HepG2 (cell line): ENCODE measurements around the gene CYYR1. TPM values are rescaled to one million over a fixed set of nuclear protein-coding genes. Genes with fewer than 3 reads are reported as not detected.

Experiments used
- ATAC-seq: fragments of 200-7000 bp; cut with Tn5 transposase; 3 replicates; pipeline ENCODE4 v1.9.1; 2020; ENCODE audit warnings: mild to moderate bottlenecking, moderate library complexity
- BruUV-seq: library from RNA; stranded (reverse); fragments of 400-500 nt; replicated peaks from 2 replicates; lab custom pipeline; 2021; lab: Mats Ljungman, UMichigan
- CTCF ChIA-PET: fragments of 300-600 bp; formaldehyde crosslinking; extraction: SDS; loops from one replicate; lab custom pipeline; 2021; ENCODE audit warnings: low total read pairs, inconsistent platforms, low intra/inter-chr PET ratio; lab: Yijun Ruan, JAX
- POLR2A ChIA-PET: fragments of 350-600 bp; sonication (Branson Sonifier 250); formaldehyde crosslinking; loops from one replicate; lab custom pipeline; 2020; ENCODE audit warnings: antibody characterized with exemption, inconsistent platforms; lab: Yijun Ruan, JAX
- DNase-seq: peaks from one replicate; pipeline ENCODE4 v3.0.0-alpha.2; 2015; ENCODE audit warnings: low spot score
- FAIRE-seq: peaks from 3 replicates; lab custom pipeline; 2011; peaks lifted over from hg19 to GRCh38; lab: Jason Lieb, UNC
- H2AFZ ChIP-seq: one replicate; pipeline ENCODE4 v1.6.1; 2011; ENCODE audit warnings: low read length, inconsistent platforms
- H3K27ac ChIP-seq: fragments of 300-600 bp; 3 replicates; pipeline ENCODE4 v1.8.0; 2011; ENCODE audit warnings: mixed run types, mild to moderate bottlenecking, mixed read lengths, low read length, inconsistent platforms; ENCODE audit not compliant: insufficient read depth; ENCODE audit errors: extremely low read length
- H3K27me3 ChIP-seq, 2 experiments: fragments of 200-600 bp in 1 of 2; 2 replicates in 1 of 2; 3 replicates in 1 of 2; pipeline versions ENCODE4 v1.6.0 to v1.8.0; 2011; ENCODE audit warnings: low read length in 2 of 2, mild to moderate bottlenecking in 2 of 2, moderate library complexity in 2 of 2, inconsistent platforms in 1 of 2; ENCODE audit not compliant: insufficient read depth in 2 of 2, control insufficient read depth in 1 of 2
- H3K36me3 ChIP-seq, 2 experiments: fragments of 200-600 bp in 1 of 2; replicated peaks in 1 of 2; 2 replicates in 1 of 2; 3 replicates in 1 of 2; pipeline versions ENCODE4 v1.5.1 to v1.8.0; 2011; ENCODE audit warnings: low read length in 2 of 2, inconsistent platforms in 1 of 2; ENCODE audit not compliant: insufficient read depth in 2 of 2, control insufficient read depth in 1 of 2
- H3K4me1 ChIP-seq: 2 replicates; pipeline ENCODE4 v1.5.1; 2012; ENCODE audit warnings: low read length, inconsistent platforms; ENCODE audit not compliant: insufficient read depth
- H3K4me2 ChIP-seq: 2 replicates; pipeline ENCODE4 v1.6.0; 2011; ENCODE audit warnings: low read depth, low read length, inconsistent platforms
- H3K4me3 ChIP-seq, 3 experiments: fragments of 200-600 bp in 1 of 3; sonication (generic), shearing (Covaris generic) in 1 of 3; replicated peaks in 1 of 3; 2 replicates each; pipeline ENCODE4 v1.5.1; 2011 to 2016; ENCODE audit warnings: low read length in 3 of 3, inconsistent platforms in 2 of 3, low read depth in 2 of 3, mild to moderate bottlenecking in 2 of 3, control low read depth in 1 of 3, mixed read lengths in 1 of 3; ENCODE audit not compliant: insufficient read depth in 1 of 3
- H3K79me2 ChIP-seq: one replicate; pipeline ENCODE4 v1.6.1; 2011; ENCODE audit warnings: low read length, inconsistent platforms; ENCODE audit not compliant: insufficient read depth
- H3K9ac ChIP-seq: 2 replicates; pipeline ENCODE4 v1.6.0; 2011; ENCODE audit warnings: mild to moderate bottlenecking, low read depth, low read length, inconsistent platforms; ENCODE audit not compliant: insufficient read depth
- H3K9me3 ChIP-seq: 2 replicates; pipeline ENCODE4 v1.5.1; 2012; ENCODE audit warnings: mild to moderate bottlenecking, low read length
- H4K20me1 ChIP-seq: 2 replicates; pipeline ENCODE4 v1.6.0; 2011; ENCODE audit warnings: inconsistent platforms, mild to moderate bottlenecking, low read length, moderate library complexity; ENCODE audit not compliant: insufficient read depth
- AKNA ChIP-seq: sonication (generic); formaldehyde crosslinking; IDR thresholded peaks from 2 replicates; pipeline ENCODE4 v1.4.0; 2020; ENCODE audit warnings: missing genetic modification reagents, borderline replicate concordance
- MZF1 ChIP-seq: sonication (generic); formaldehyde crosslinking; IDR thresholded peaks from 2 replicates; pipeline ENCODE4 v1.8.1; 2023; ENCODE audit warnings: mild to moderate bottlenecking, missing genetic modification reagents, borderline replicate concordance
- NPAS2 ChIP-seq: sonication (generic); formaldehyde crosslinking; IDR thresholded peaks from 2 replicates; pipeline ENCODE4 v1.8.0; 2022; ENCODE audit warnings: mild to moderate bottlenecking, missing genetic modification reagents, borderline replicate concordance
- RELA ChIP-seq: sonication (generic); formaldehyde crosslinking; IDR thresholded peaks from 2 replicates; pipeline ENCODE4 v1.4.0; 2020; ENCODE audit warnings: missing genetic modification reagents
- WGBS: methylation state at CpG from one replicate; pipeline ENCODE4 v1.1.6; 2017; ENCODE audit warnings: low lambda C conversion rate; 5-methylcytosine and 5-hydroxymethylcytosine counted together
- in situ Hi-C: cut with HindIII; loops from 2 replicates; pipeline ENCODE4 v1.10.0; 2017; ENCODE audit warnings: low pct_unique_long_range_greater_than_20kb; ENCODE audit not compliant: extremely low pct_ligation_motif_present
- intact Hi-C: fragments of 100-400 bp; cut with micrococcal nuclease; formaldehyde crosslinking; loops from one replicate; pipeline ENCODE4 v1.10.0; 2022; ENCODE audit not compliant: unreplicated experiment
- polyA plus RNA-seq, 8 experiments: library from polyadenylated mRNA; depleted of rRNA in 3 of 8; stranded (reverse) in 7 of 8; unstranded in 1 of 8; fragments of >200 nt; fragmentation: Illumina TruSeq in 4 of 8; extraction: Trizol in 4 of 8; gene quantifications; 2 replicates each; pipeline versions ENCODE4 v1.2.1 to v1.2.3, GENCODE V29; 2011 to 2016; ENCODE audit warnings: low read depth in 4 of 8, missing spikeins in 1 of 8, mixed read lengths in 1 of 8; ENCODE audit not compliant: insufficient read depth in 1 of 8
- total RNA-seq, 5 experiments: library from RNA; depleted of rRNA; stranded (reverse); fragments of >200 nt; fragmentation: Illumina TruSeq; extraction: Trizol; gene quantifications; 2 replicates each; pipeline ENCODE4 v1.2.3, GENCODE V29; 2016; ENCODE audit warnings: low read depth in 1 of 5
- TF ChIP-seq, protein P1 (sequence below): IDR thresholded peaks from 2 replicates; pipeline ENCODE4 v1.6.1; 2016; ENCODE audit warnings: missing biosample characterization, missing genetic modification reagents, low read depth
- TF ChIP-seq, protein P2 (sequence below): sonication (generic); formaldehyde crosslinking; IDR thresholded peaks from 2 replicates; pipeline ENCODE4 v1.4.0; 2020; ENCODE audit warnings: mild to moderate bottlenecking, missing genetic modification reagents

CYYR1 gene
- total and polyA plus RNA-seq, 2 of the 13 experiments (the other 11 are each of a cell fraction or from before 2014, with no cell fraction given): not detected

GRCh38 chr21:26453267-26453666 lies 119.8 kb downstream of the CYYR1 start (continued):
- no peak for TF ChIP-seq RELA (CRISPR knock-in tag)

DNA sequence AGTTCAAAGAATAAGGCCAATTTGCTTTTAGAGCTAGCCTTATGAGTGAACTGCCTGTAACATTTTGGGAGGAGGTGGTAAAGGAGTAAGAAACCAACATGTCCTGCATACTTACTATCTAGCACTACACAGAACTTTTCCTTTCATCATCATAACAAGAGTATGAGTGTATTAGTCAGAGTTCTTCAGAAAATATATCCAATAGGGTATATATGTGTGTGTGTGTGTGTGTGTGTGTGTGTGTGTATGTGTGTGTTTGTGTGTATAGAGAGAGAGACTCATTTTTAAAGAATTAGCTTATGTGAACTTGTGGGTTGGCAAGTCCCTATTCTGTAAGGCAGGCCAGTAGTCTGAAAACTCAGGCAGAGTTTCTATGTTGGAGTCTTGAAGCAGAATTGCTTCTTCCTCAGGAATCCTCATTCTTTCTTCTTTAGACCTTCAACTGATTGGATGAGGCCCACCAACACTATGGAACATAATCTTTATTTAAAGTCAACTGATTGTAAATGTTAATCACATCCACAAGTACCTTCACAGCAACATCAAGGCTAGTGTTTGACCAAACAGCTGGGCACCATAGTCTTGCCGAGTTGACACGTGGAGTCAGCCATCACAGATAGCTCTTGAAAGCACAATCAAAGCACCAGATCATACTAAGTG lies 121.9 kb downstream of the CYYR1 start:
- intact Hi-C loops (no loop called here), in situ Hi-C loops (no loop called here)
- ATAC-seq (no peak), DNase-seq (no peak), FAIRE-seq (no peak)
- BruUV-seq: no TSS peak
- no peak overlapping the region for H3K4me2 ChIP-seq
- H2AFZ ChIP-seq: no peak overlapping the region
- H3K27ac ChIP-seq: no peak overlapping the region
- WGBS: 0% methylated on average over 2 of the region's 2 CpGs
- no peak overlapping the region for H3K4me3 ChIP-seq
- no peak overlapping the region for H3K9ac ChIP-seq
- CTCF ChIA-PET: no interaction called here
- peaks cover 83% of the 10 kb centered on the region for H3K9me3 ChIP-seq
- H3K27me3 ChIP-seq: no peaks in the 10 kb centered on the region
- H4K20me1 ChIP-seq: no peaks in the 10 kb centered on the region
- TF ChIP-seq AKNA (no peak), MZF1 (CRISPR knock-in tag) (no peak), NPAS2 (CRISPR knock-in tag) (no peak)
- TF ChIP-seq, protein P1, sequence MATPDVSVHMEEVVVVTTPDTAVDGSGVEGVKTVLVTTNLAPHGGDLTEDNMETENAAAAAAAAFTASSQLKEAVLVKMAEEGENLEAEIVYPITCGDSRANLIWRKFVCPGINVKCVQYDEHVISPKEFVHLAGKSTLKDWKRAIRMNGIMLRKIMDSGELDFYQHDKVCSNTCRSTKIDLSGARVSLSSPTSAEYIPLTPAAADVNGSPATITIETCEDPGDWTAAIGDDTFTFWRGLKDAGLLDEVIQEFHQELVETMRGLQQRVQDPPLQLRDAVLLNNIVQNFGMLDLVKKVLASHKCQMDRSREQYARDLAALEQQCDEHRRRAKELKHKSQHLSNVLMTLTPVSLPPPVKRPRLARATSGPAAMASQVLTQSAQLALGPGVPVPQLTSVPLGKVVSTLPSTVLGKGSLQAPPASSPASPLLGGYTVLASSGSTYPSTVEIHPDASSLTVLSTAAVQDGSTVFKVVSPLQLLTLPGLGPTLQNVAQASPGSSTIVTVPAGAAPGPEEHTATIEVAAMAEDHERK (CRISPR knock-in tag): no peak
- TF ChIP-seq, protein P2, sequence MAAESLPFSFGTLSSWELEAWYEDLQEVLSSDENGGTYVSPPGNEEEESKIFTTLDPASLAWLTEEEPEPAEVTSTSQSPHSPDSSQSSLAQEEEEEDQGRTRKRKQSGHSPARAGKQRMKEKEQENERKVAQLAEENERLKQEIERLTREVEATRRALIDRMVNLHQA (CRISPR knock-in tag): no peak
- no peaks in the 10 kb centered on the region for H3K36me3 ChIP-seq
- H3K4me1 ChIP-seq: no peaks in the 10 kb centered on the region
- no peaks in the 10 kb centered on the region for H3K79me2 ChIP-seq
- POLR2A ChIA-PET: no interaction called here
